ENCODE results near the gene BCL2L2.

The BCL2L2 gene

DNA sequence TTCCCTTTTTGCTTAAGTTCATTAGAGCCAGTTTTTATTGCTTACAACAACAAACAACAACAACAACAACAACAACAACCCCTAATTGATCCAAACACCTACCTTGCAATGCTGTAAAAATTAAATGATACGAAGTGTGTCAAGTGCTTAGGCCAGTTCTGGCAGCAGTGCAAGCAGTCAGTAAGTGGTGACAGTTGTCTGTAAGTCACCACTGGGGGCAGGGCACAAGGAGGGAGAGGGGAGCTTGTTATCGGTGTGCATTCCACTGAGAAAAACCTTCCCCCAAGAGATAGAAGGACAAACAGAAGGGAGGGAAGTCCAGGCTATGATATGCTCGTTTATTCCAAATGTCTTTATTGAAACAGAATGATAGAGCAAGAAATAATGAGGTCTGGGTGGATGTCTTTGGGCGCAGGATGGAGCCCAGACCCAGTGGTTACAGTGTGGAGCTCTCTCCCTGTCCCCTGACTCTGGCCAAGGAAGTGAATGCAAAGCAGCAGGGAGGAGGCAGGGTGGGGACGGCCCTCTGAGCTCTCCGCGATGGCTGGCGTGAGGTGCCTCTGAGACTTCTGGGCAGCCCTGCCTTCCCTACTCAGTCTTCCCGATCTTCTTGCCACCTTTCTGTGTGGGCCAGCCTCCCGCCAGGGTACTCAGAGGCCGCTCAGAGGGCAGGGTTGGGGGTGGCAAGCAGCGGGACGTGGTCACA is 39.5 kb downstream of the BCL2L2 start:
- DNase-seq (ENCODE audit: insufficient read length, low spot score): no peak
- no peak for FAIRE-seq
- no peak for TF ChIP-seq SPI1 (IDR thresholded peaks at IDR 0.05; ENCODE audit: low read depth, low read length)
- no peak for TF ChIP-seq TAF1 (IDR thresholded peaks at IDR 0.05; ENCODE audit: low read depth, low read length)
- TF ChIP-seq POLR2A (IDR thresholded peaks at IDR 0.05; ENCODE audit: low read depth, low read length): no peak
- TF ChIP-seq PAX5 (IDR thresholded peaks at IDR 0.05; ENCODE audit: insufficient read depth, low read length, severe bottlenecking): no peak
- TF ChIP-seq POLR2AphosphoS5 (IDR thresholded peaks at IDR 0.05; ENCODE audit: low read depth, low read length): no peak
- TF ChIP-seq POU2F2 (IDR thresholded peaks at IDR 0.05; ENCODE audit: low read depth, low read length): no peak

DNA sequence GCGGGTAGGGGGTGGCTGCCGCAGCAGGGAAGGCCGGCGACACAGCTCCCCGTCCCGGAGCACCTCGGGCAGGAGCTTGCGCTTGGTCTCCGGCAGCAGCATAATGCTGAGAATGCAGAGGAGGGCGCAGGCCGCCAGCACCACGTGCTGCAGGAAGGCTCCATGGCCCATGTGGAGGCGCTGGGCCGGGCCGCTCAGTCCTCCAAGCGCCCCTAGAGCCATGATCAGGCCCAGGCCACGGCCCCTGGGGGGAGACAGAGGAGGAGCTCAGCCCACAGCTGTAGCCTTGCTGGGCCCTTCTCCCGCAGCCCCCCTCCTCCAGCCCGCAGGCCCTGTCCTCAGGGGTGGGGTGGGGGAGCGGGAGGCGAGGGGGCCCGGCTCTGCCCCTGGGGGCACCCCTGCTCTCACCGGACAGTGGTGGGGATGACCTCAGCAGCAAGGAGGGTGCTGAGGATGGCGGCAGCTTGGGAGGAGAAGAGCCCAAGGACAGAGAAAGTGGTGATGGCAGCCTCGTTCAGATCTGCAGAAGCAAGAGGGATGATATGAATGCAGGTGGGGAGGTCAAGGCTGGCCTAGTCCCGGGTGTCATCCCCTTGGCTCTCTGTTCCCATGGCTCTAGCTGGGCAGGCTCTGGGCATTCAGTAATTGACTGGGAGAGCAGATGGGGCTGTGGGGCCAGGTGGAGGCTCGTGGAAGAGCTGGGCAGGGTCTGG is 40.2 kb downstream of the BCL2L2 start:
- DNase-seq (ENCODE audit: insufficient read length, low spot score): no peak
- no peak for TF ChIP-seq PAX5 (IDR thresholded peaks at IDR 0.05; ENCODE audit: insufficient read depth, low read length, severe bottlenecking)
- no peak for TF ChIP-seq SPI1 (IDR thresholded peaks at IDR 0.05; ENCODE audit: low read depth, low read length)
- TF ChIP-seq POLR2AphosphoS5 (IDR thresholded peaks at IDR 0.05; ENCODE audit: low read depth, low read length): no peak
- no peak for TF ChIP-seq TAF1 (IDR thresholded peaks at IDR 0.05; ENCODE audit: low read depth, low read length)
- no peak for TF ChIP-seq POLR2A (IDR thresholded peaks at IDR 0.05; ENCODE audit: low read depth, low read length)
- TF ChIP-seq POU2F2 (IDR thresholded peaks at IDR 0.05; ENCODE audit: low read depth, low read length): no peak
- FAIRE-seq: no peak

DNA sequence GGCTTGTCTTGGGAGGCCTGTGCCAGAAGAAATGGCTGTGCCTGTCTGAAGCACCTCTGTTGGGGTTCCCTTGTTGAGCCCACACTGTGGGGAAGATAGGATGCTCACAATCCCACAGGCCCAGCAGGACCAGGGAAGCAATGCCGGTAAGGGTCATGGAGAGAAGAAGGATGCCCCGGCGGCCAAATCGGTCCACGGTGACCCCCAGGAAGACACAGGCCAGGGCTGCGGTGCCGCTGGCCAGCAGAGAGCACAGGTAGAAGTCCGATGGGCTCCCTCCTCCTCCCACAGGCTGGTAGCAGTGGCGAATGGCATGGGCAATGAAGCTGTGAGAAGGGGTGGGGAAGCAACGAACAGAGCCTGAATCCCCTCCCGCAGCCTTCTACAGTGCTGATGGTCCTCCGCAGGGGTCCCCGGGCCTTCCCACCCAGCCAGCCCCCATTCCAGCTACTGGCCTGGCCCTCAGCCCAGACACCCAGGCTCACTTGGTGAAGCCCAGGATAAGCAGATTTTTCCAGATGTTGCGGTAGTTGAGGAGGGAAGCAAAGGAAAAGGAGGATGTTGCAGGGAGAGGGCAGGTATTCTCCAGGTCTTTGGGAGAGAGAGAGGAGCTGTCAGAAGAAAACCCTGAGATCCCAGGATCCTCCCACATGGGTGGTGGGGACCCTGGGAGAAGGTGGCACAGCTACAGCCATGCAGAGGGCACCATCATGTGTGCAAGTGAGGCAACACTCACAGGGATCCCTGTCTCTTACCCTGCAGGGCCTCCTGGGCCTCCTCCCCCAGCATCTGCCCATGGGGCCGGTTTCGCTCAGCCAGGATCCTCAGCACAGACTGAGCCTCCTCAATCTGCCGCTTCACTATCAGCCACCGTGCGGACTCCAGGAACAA is 41.0 kb downstream of the BCL2L2 start:
- no peak for TF ChIP-seq POLR2A (IDR thresholded peaks at IDR 0.05; ENCODE audit: low read depth, low read length)
- TF ChIP-seq POU2F2 (IDR thresholded peaks at IDR 0.05; ENCODE audit: low read depth, low read length): no peak
- no peak for FAIRE-seq
- no peak for DNase-seq (ENCODE audit: insufficient read length, low spot score)

- FAIRE-seq: no peak
- TF ChIP-seq POLR2AphosphoS5 (IDR thresholded peaks at IDR 0.05; ENCODE audit: low read depth, low read length): no peak
- no peak for TF ChIP-seq POU2F2 (IDR thresholded peaks at IDR 0.05; ENCODE audit: low read depth, low read length)
- no peak for TF ChIP-seq TAF1 (IDR thresholded peaks at IDR 0.05; ENCODE audit: low read depth, low read length)
- TF ChIP-seq PAX5 (IDR thresholded peaks at IDR 0.05; ENCODE audit: insufficient read depth, low read length, severe bottlenecking): no peak
- TF ChIP-seq SPI1 (IDR thresholded peaks at IDR 0.05; ENCODE audit: low read depth, low read length): no peak
- TF ChIP-seq POLR2A (IDR thresholded peaks at IDR 0.05; ENCODE audit: low read depth, low read length): no peak
- DNase-seq (ENCODE audit: insufficient read length, low spot score): no peak
Observed at GRCh38 chr14:23348297-23348655, 41.6 kb downstream of the BCL2L2 start.

- FAIRE-seq (no peak), DNase-seq (ENCODE audit: insufficient read length, low spot score) (no peak)
- TF ChIP-seq TAF1 (IDR thresholded peaks at IDR 0.05; ENCODE audit: low read depth, low read length) (no peak), PAX5 (IDR thresholded peaks at IDR 0.05; ENCODE audit: insufficient read depth, low read length, severe bottlenecking) (no peak), POLR2AphosphoS5 (IDR thresholded peaks at IDR 0.05; ENCODE audit: low read depth, low read length) (no peak), POU2F2 (IDR thresholded peaks at IDR 0.05; ENCODE audit: low read depth, low read length) (no peak), POLR2A (IDR thresholded peaks at IDR 0.05; ENCODE audit: low read depth, low read length) (no peak), SPI1 (IDR thresholded peaks at IDR 0.05; ENCODE audit: low read depth, low read length) (no peak)
Observed at GRCh38 chr14:23349156-23349845, 42.7 kb downstream of the BCL2L2 start.

DNA sequence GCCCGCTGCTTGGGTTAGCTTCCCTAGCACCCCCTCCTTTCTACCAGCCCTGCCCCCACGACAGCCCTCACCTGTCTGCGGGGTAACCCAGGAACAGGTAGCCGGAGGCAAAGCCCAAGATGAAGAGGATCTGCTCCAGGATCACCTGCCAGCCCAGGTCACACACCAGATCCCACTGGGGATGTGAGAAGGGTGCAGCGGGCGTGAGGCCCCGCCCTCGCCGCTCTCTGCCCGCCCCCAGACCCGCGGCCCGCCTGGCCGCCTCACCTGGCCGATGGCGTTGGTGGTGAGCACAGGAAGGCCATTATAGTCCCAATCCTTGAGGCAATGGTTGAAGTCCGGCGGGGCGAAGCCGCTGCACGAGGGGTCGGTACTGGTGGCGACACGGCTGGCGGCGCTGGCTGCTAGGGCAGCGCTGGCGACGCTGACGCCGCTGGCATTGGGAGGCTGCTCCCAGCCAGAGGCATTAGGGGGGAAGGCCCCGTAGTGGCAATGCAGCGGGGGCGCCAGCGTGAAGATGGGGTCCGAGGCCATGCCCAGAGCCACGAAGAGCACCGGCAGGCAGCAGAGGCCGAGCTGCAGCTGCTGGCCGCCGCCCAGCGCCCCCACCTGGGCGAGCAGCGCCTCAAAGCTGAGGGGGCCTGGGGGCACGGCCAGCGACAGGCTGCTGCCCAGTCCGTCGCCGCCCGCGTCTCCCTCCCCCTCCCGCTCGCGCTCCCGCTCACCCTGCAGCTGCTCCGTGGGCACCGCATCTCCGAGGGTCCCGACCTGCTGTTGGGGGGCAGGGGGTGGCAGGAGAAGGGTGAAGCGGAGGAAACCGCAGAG is 45.3 kb downstream of the BCL2L2 start:
- no peak for DNase-seq (ENCODE audit: insufficient read length, low spot score)
- TF ChIP-seq POU2F2 (IDR thresholded peaks at IDR 0.05; ENCODE audit: low read depth, low read length) (no peak), PAX5 (IDR thresholded peaks at IDR 0.05; ENCODE audit: insufficient read depth, low read length, severe bottlenecking) (no peak), POLR2AphosphoS5 (IDR thresholded peaks at IDR 0.05; ENCODE audit: low read depth, low read length) (no peak), SPI1 (IDR thresholded peaks at IDR 0.05; ENCODE audit: low read depth, low read length) (no peak), TAF1 (IDR thresholded peaks at IDR 0.05; ENCODE audit: low read depth, low read length) (no peak), POLR2A (IDR thresholded peaks at IDR 0.05; ENCODE audit: low read depth, low read length) (no peak)
- no peak for FAIRE-seq

DNA sequence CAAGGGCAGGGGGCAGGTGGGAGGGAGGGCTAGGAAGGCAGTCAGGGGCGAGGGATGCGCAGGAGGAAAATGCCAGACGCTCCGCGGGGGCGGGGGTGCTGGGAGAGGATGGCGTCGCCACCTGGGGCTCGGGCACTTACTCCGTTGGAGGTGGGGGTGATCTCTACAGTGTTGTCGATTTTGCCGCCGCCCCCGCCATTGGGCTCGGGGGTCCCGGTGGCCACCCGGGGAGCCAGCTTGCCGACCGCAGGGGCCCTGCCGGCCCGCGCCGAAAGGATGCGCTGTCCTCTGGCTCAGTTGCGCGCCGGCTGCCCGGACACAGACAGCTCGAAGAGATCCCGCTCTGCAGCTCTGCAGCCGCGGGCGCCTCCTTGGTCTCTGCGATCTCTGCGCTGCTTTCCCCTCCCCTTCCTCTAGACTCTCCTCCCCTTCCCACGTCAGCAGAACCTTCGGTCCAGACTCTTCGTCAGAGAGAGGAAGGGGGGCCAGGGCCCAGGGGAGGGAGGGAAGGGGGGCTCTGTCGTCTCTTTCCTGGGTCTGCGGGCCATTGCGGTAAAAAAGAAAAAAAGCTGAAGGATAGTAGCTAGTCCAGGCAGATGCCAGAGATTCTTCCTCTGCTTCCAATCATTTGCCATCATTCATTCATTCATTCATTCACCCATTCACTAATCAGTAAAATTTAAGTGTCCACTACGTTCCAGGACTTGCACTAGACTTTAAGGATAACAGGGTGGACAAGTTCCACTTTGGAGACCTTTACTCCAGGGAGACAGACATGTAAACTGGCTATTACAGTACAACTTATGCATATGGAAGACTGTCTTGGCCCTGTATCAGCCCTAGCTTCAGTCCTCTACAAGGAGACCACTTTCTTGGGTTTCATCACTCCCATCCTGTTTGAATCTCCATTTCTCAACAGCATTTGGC is 46.1 kb downstream of the BCL2L2 start, which contains the start of gene SLC22A17:
SLC22A17 (minus strand) TSS at position 382 of the 927 bp plus-strand sequence.
- FAIRE-seq: no peak
- TF ChIP-seq POU2F2 (IDR thresholded peaks at IDR 0.05; ENCODE audit: low read depth, low read length) (no peak), POLR2A (IDR thresholded peaks at IDR 0.05; ENCODE audit: low read depth, low read length) (no peak), SPI1 (IDR thresholded peaks at IDR 0.05; ENCODE audit: low read depth, low read length) (no peak), PAX5 (IDR thresholded peaks at IDR 0.05; ENCODE audit: insufficient read depth, low read length, severe bottlenecking) (no peak), TAF1 (IDR thresholded peaks at IDR 0.05; ENCODE audit: low read depth, low read length) (no peak), POLR2AphosphoS5 (IDR thresholded peaks at IDR 0.05; ENCODE audit: low read depth, low read length) (no peak)

More for the DNA sequence above, 46.1 kb downstream of the BCL2L2 start, which contains the start of gene SLC22A17:
- DNase-seq (ENCODE audit: insufficient read length, low spot score): no peak

Data from GM12891 (cell line).